MM.1S (cell line): Measurements from ENCODE around the gene TSSC4.

ENCODE experiments used
- DNase-seq: peaks from one replicate; pipeline ENCODE4 v3.0.0-alpha.2; 2015
- H2AFZ ChIP-seq: fragments of 300-600 bp; sonication (generic); 2 replicates; pipeline ENCODE4 v1.6.0; 2016; ENCODE audit warnings: antibody characterized with exemption, low read length
- H3F3A ChIP-seq: fragments of 300-600 bp; sonication (generic); 2 replicates; pipeline ENCODE4 v1.6.1; 2016; ENCODE audit warnings: mild to moderate bottlenecking, antibody characterized with exemption, low read length, moderate library complexity, mixed read lengths; ENCODE audit not compliant: insufficient read depth
- H3K27ac ChIP-seq: fragments of 300-600 bp; sonication (generic); 2 replicates; pipeline ENCODE4 v1.5.1; 2016; ENCODE audit warnings: mild to moderate bottlenecking, low read length
- H3K27me3 ChIP-seq: fragments of 300-600 bp; sonication (generic); replicated peaks from 2 replicates; pipeline ENCODE4 v1.6.0; 2016; ENCODE audit warnings: low read length; ENCODE audit not compliant: insufficient read depth
- H3K36me3 ChIP-seq: fragments of 300-600 bp; sonication (generic); replicated peaks from 2 replicates; pipeline ENCODE4 v1.6.1; 2016; ENCODE audit warnings: mild to moderate bottlenecking, low read length, mixed read lengths; ENCODE audit not compliant: insufficient read depth
- H3K4me1 ChIP-seq: fragments of 300-600 bp; sonication (generic); 2 replicates; pipeline ENCODE4 v1.6.1; 2016; ENCODE audit warnings: low read length, mixed read lengths
- H3K4me2 ChIP-seq: fragments of 300-600 bp; sonication (generic); 2 replicates; pipeline ENCODE4 v1.6.0; 2016; ENCODE audit warnings: low read depth, low read length
- H3K4me3 ChIP-seq: fragments of 300-600 bp; sonication (generic); 2 replicates; pipeline ENCODE4 v1.5.1; 2016; ENCODE audit warnings: low read length, mixed read lengths
- H3K79me2 ChIP-seq: fragments of 300-600 bp; sonication (generic); 2 replicates; pipeline ENCODE4 v1.6.1; 2016; ENCODE audit warnings: mixed run types, low read length, mixed read lengths
- H3K9ac ChIP-seq: fragments of 300-600 bp; sonication (generic); 2 replicates; pipeline ENCODE4 v1.6.1; 2016; ENCODE audit warnings: low read length, mixed read lengths
- H3K9me2 ChIP-seq: fragments of 300-600 bp; sonication (generic); replicated peaks from 2 replicates; pipeline ENCODE4 v1.6.1; 2016; ENCODE audit warnings: mild to moderate bottlenecking, low read length, mixed read lengths; ENCODE audit not compliant: insufficient read depth
- H3K9me3 ChIP-seq: fragments of 300-600 bp; sonication (generic); replicated peaks from 2 replicates; pipeline ENCODE4 v1.6.1; 2016; ENCODE audit warnings: mild to moderate bottlenecking, low read length, mixed read lengths; ENCODE audit not compliant: insufficient read depth
- H4K20me1 ChIP-seq: fragments of 300-600 bp; sonication (generic); 2 replicates; pipeline ENCODE4 v1.6.1; 2016; ENCODE audit warnings: mild to moderate bottlenecking, low read length, moderate library complexity, mixed read lengths; ENCODE audit not compliant: insufficient read depth
- EZH2 ChIP-seq: fragments of 300-600 bp; sonication (generic); optimal IDR thresholded peaks from 2 replicates; pipeline ENCODE3; 2017; ENCODE audit warnings: low read depth, mild to moderate bottlenecking, antibody characterized with exemption, low read length, mixed read lengths
- EZH2phosphoT487 ChIP-seq: fragments of 300-600 bp; sonication (generic); IDR thresholded peaks from 2 replicates; pipeline ENCODE4 v1.6.1; 2018; ENCODE audit warnings: antibody characterized with exemption, low read length
- TF ChIP-seq, protein P1 (sequence below): fragments of 300-600 bp; sonication (generic); IDR thresholded peaks from 2 replicates; pipeline ENCODE4 v1.5.1; 2016; ENCODE audit warnings: antibody characterized with exemption, low read length, mixed read lengths

The TSSC4 gene

GRCh38 chr11:2445746-2446551 lies 45.4 kb downstream of the TSSC4 start:
- H3K36me3 ChIP-seq = no peaks in the 10 kb centered on the region
- peaks cover 55% of the 10 kb centered on the region for H3K79me2 ChIP-seq
- TF ChIP-seq EZH2 (no peak), EZH2phosphoT487 (no peak)
- TF ChIP-seq, protein P1, sequence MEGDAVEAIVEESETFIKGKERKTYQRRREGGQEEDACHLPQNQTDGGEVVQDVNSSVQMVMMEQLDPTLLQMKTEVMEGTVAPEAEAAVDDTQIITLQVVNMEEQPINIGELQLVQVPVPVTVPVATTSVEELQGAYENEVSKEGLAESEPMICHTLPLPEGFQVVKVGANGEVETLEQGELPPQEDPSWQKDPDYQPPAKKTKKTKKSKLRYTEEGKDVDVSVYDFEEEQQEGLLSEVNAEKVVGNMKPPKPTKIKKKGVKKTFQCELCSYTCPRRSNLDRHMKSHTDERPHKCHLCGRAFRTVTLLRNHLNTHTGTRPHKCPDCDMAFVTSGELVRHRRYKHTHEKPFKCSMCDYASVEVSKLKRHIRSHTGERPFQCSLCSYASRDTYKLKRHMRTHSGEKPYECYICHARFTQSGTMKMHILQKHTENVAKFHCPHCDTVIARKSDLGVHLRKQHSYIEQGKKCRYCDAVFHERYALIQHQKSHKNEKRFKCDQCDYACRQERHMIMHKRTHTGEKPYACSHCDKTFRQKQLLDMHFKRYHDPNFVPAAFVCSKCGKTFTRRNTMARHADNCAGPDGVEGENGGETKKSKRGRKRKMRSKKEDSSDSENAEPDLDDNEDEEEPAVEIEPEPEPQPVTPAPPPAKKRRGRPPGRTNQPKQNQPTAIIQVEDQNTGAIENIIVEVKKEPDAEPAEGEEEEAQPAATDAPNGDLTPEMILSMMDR = no peak
- H3K9me3 ChIP-seq = no peaks in the 10 kb centered on the region
- H3K4me2 ChIP-seq = peak overlapping the region; percentile 96
- peaks cover 5% of the 10 kb centered on the region; the same call in 1 of the 2 replicates for H3K27me3 ChIP-seq
- peaks cover 14% of the 10 kb centered on the region for H3K4me1 ChIP-seq
- H3F3A ChIP-seq = peaks cover 5% of the 10 kb centered on the region; the same call in 1 of the 2 replicates
- H3K9ac ChIP-seq = peak overlapping the region; percentile 64; the same call in 1 of the 2 replicates
- peak overlapping the region; percentile 87 for H2AFZ ChIP-seq
- H4K20me1 ChIP-seq = no peaks in the 10 kb centered on the region
- DNase-seq = peak; percentile 9
- H3K27ac ChIP-seq = no peak overlapping the region
- peak overlapping the region; percentile 95 for H3K4me3 ChIP-seq
- no peaks in the 10 kb centered on the region for H3K9me2 ChIP-seq

DNA sequence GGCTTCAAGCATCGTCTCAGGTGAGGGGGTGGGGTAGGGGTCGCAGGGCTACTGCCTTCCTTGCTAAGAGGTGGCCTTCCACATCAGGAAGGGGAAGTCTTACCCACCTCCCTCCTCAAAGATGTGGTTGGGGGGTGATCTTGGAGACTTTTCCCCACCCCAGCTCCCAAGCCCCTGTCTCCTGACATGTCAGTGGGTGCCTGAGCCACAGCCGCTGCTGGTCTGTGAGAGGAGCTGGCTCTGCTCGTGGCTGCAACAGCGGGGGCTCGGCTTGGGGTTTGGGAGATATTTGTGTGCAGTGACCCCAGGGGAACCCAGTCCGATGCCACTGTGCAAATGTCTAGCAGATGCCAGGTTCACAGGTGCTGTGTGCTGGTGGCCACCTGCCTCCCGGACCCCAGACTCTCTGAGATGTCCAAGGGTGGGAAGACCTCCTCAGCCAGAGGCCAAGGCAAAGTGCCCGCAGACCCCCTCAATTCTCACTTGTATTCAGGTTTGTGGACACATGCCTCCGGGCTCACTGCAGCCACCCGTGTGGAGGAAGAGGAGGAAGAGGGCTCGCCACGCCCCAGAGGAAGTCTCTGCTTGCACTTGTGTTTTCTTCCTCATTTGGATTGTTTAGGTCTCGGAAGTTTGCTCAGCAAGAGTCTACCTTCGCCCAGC lies 46.2 kb downstream of the TSSC4 start:
- no peaks in the 10 kb centered on the region for H3K36me3 ChIP-seq
- H3K27me3 ChIP-seq = peaks cover 5% of the 10 kb centered on the region; the same call in 1 of the 2 replicates
- H3K79me2 ChIP-seq = peaks cover 56% of the 10 kb centered on the region
- H3K9me2 ChIP-seq = no peaks in the 10 kb centered on the region
- H3K9ac ChIP-seq = no peak overlapping the region
- TF ChIP-seq EZH2phosphoT487 (no peak), EZH2 (no peak)
- TF ChIP-seq, protein P1 = no peak
- H3K4me3 ChIP-seq = peak overlapping the region; percentile 95; the same call in 1 of the 2 replicates
- peaks cover 5% of the 10 kb centered on the region; the same call in 1 of the 2 replicates for H3F3A ChIP-seq
- peak overlapping the region; percentile 96 for H3K4me2 ChIP-seq
- no peaks in the 10 kb centered on the region for H3K9me3 ChIP-seq
- H4K20me1 ChIP-seq = no peaks in the 10 kb centered on the region
- no peak for DNase-seq
- H3K4me1 ChIP-seq = peaks cover 14% of the 10 kb centered on the region
- H3K27ac ChIP-seq = no peak overlapping the region
- H2AFZ ChIP-seq = no peak overlapping the region

DNA sequence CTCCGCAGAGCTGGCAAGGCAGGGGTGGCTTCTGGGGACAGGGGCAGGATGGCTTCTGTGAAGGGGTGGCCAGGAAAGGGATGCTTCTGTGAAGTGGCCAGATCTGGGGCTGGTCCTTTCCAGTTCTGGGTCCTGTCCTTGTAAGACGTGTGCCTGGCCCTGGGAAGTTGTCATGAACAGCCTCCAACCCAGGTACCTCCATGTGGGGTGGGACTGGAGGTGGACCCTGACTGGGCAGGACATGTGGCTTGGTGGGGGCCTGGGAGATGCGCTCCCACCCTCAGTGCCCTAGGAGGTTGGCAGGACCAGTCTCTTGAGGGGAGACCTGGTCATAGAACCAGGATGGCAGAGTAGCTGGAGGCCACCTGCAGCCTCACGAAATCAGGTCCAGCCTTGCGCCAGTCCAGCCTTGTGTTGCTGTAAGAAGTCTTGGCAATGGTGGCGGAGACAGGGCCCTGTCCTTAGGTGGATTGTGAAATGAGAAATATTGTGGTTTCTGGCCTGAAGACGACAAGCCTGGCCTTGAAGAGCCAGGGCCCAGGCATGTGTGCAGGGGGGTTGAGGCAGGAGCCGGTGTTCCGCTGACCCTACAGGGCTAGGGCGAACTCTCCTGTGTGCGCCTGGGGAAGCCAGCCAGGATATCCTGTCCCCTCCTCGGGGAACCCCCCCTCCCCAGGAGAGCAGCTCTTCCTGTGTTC lies 46.9 kb downstream of the TSSC4 start:
- H3F3A ChIP-seq = peaks cover 5% of the 10 kb centered on the region; the same call in 1 of the 2 replicates
- no peaks in the 10 kb centered on the region for H3K9me3 ChIP-seq
- no peak overlapping the region for H3K27ac ChIP-seq
- no peak overlapping the region for H3K4me3 ChIP-seq
- no peaks in the 10 kb centered on the region for H3K36me3 ChIP-seq
- H4K20me1 ChIP-seq = no peaks in the 10 kb centered on the region
- DNase-seq = no peak
- H3K9ac ChIP-seq = no peak overlapping the region
- H3K4me2 ChIP-seq = peak overlapping the region; percentile 96
- H3K4me1 ChIP-seq = peaks cover 14% of the 10 kb centered on the region
- no peak overlapping the region for H2AFZ ChIP-seq
- H3K9me2 ChIP-seq = no peaks in the 10 kb centered on the region
- peaks cover 5% of the 10 kb centered on the region; the same call in 1 of the 2 replicates for H3K27me3 ChIP-seq
- TF ChIP-seq, protein P1 = no peak
- peaks cover 56% of the 10 kb centered on the region for H3K79me2 ChIP-seq
